Measurements from ENCODE around the gene RAB39A. TPM values are rescaled to one million over a fixed set of nuclear protein-coding genes. Genes with fewer than 3 reads are reported as not detected.

RAB39A gene
- total and polyA plus RNA-seq, 9 of the 15 experiments (the other 6 are each of a cell fraction or from before 2014, with no cell fraction given): not detected

GRCh38 chr11:107928046-107928766 is at the start of gene RAB39A (continued):
- TF ChIP-seq SMAD4 (CRISPR knock-in tag; conservative IDR thresholded peaks at IDR 0.05) (0 out of 2 replicates have a peak, but pooled peaks have one; percentile 17), HNRNPL (IDR thresholded peaks at IDR 0.05; ENCODE audit: low read depth, low read length) (0 out of 2 replicates have a peak, but pooled peaks have one; percentile 46), CBX3 (IDR thresholded peaks at IDR 0.05; ENCODE audit: borderline replicate concordance in 1 of 2, low read length in 2 of 2) (peak in 1 of 2 experiments; percentile 40; a peak in 1 of 3 replicates), NFYB (IDR thresholded peaks at IDR 0.05; ENCODE audit: extremely low read depth, insufficient read length) (peak; percentile 96), HES1 (IDR thresholded peaks at IDR 0.05; ENCODE audit: low read depth) (peak; percentile 29; the same call in 1 of the 2 replicates), RAD51 (IDR thresholded peaks at IDR 0.05; ENCODE audit: borderline replicate concordance, low read depth) (peak; percentile 40; the same call in 1 of the 2 replicates), MAX (CRISPR knock-in tag; IDR thresholded peaks at IDR 0.05) (peak; percentile 76), NR3C1 (CRISPR knock-in tag; IDR thresholded peaks at IDR 0.05) (0 out of 2 replicates have a peak, but pooled peaks have one; percentile 27), PKNOX1 (IDR thresholded peaks at IDR 0.05) (peak; percentile 99), ATF1 (CRISPR knock-in tag; IDR thresholded peaks at IDR 0.05) (no peak), ATF1 (tag; IDR thresholded peaks at IDR 0.05) (peak; percentile 53; the same call in 1 of the 2 replicates), ASH1L (IDR thresholded peaks at IDR 0.05; ENCODE audit: borderline replicate concordance, low read depth, partially characterized antibody) (peak; percentile 93), RCOR1 (IDR thresholded peaks at IDR 0.05; ENCODE audit: borderline replicate concordance in 1 of 2, low read depth in 2 of 2, low read length in 2 of 2) (peak in 1 of 2 experiments; percentile 92; a peak in 2 of 4 replicates), PBX2 (CRISPR knock-in tag; IDR thresholded peaks at IDR 0.05; ENCODE audit: low read depth) (peak; percentile 80), PBX2 (tag; conservative IDR thresholded peaks at IDR 0.05; ENCODE audit: low read depth) (peak; percentile 99), USF2 (CRISPR knock-in tag; IDR thresholded peaks at IDR 0.05) (peak; percentile 69), GTF2E2 (tag; IDR thresholded peaks at IDR 0.05) (no peak)
